ENCODE results near the gene EPHA4.

Gene EPHA4

DNA sequence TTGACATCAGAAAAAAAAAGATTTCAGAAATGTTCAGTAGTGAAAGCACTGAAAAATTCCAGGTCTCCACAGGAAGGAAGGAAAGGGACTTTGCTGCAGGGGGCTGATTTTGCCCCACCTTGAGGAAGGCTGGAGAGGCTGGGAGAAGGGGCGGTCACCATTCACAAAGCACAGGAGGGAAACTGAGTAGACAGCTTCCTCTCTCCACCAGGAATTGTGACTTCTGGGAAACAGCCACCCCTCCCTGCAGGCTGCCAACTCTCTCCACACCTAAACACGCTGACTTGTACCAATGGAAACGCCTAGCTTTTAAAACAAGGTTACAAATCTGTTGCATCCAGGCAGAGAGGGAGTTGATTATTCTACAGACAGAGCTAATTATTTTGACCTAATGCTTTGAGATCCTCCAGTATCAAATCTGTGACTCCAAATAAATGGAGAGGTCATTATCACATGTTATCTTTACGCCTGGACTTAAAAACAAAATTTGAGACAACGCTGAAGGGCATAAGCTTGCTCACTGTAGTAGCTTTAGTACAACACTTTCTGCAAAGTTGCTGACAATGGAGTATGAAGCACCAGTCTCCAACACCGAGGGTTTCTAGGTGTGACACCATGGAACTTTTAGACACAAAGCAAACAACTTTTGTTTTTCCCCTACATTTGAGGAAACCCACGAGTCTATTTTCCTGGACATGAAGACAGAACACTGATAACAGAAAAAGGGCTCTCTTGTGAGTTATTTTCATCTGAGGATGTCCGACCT lies 42.7 kb downstream of the EPHA4 start:
- DNase-seq (ENCODE audit: low spot score) (no peak), ATAC-seq (ENCODE audit: low read depth) (no peak)
- Histone ChIP-seq H3K27ac (ENCODE audit: poor library complexity, severe bottlenecking) (no peak overlapping the region), H3K4me3 (ENCODE audit: severe bottlenecking) (no peak overlapping the region), H3K4me1 (ENCODE audit: insufficient read depth, poor library complexity, severe bottlenecking) (peaks cover 12% of the 10 kb centered on the region), H3K9me3 (ENCODE audit: severe bottlenecking) (no peaks in the 10 kb centered on the region), H3K36me3 (ENCODE audit: low read depth) (no peaks in the 10 kb centered on the region), H3K27me3 (ENCODE audit: insufficient read depth, poor library complexity, severe bottlenecking) (no peaks in the 10 kb centered on the region)
- TF ChIP-seq, protein P1, sequence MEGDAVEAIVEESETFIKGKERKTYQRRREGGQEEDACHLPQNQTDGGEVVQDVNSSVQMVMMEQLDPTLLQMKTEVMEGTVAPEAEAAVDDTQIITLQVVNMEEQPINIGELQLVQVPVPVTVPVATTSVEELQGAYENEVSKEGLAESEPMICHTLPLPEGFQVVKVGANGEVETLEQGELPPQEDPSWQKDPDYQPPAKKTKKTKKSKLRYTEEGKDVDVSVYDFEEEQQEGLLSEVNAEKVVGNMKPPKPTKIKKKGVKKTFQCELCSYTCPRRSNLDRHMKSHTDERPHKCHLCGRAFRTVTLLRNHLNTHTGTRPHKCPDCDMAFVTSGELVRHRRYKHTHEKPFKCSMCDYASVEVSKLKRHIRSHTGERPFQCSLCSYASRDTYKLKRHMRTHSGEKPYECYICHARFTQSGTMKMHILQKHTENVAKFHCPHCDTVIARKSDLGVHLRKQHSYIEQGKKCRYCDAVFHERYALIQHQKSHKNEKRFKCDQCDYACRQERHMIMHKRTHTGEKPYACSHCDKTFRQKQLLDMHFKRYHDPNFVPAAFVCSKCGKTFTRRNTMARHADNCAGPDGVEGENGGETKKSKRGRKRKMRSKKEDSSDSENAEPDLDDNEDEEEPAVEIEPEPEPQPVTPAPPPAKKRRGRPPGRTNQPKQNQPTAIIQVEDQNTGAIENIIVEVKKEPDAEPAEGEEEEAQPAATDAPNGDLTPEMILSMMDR (IDR thresholded peaks at IDR 0.05; ENCODE audit: poor library complexity, severe bottlenecking): no peak

DNA sequence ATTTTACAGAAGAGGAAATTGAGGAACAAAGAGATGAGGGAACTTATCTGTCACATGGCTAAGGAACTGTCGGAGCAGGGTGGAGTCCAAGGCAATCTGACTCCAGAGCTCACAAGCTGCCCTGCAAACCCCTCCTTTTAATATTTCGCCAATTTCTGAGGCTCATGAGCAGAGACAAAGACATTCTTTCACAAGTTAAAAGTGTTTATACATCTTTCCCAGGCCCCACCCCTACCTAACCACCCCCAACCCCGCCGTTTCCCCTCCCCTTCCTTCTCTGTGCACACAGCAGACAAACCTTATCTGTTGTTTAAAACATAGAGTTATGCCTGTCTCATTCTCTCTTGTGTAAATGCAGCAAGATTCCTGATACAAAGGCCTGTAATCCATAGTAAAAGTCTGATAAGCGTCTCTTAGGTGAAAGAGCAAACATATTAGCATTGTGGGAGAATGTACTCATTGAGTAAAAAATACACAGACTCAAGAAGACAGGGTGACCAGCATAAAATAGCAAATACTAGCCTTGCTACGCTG lies 44.3 kb downstream of the EPHA4 start:
- H3K4me1 ChIP-seq (ENCODE audit: insufficient read depth, poor library complexity, severe bottlenecking): peaks cover 7% of the 10 kb centered on the region
- no peaks in the 10 kb centered on the region for H3K36me3 ChIP-seq (ENCODE audit: low read depth)
- TF ChIP-seq, protein P1 (IDR thresholded peaks at IDR 0.05; ENCODE audit: poor library complexity, severe bottlenecking): no peak
- H3K4me3 ChIP-seq (ENCODE audit: severe bottlenecking): no peak overlapping the region
- ATAC-seq (ENCODE audit: low read depth) (no peak), DNase-seq (ENCODE audit: low spot score) (no peak)
- H3K9me3 ChIP-seq (ENCODE audit: severe bottlenecking): no peaks in the 10 kb centered on the region
- no peaks in the 10 kb centered on the region for H3K27me3 ChIP-seq (ENCODE audit: insufficient read depth, poor library complexity, severe bottlenecking)
- no peak overlapping the region for H3K27ac ChIP-seq (ENCODE audit: poor library complexity, severe bottlenecking)

DNA sequence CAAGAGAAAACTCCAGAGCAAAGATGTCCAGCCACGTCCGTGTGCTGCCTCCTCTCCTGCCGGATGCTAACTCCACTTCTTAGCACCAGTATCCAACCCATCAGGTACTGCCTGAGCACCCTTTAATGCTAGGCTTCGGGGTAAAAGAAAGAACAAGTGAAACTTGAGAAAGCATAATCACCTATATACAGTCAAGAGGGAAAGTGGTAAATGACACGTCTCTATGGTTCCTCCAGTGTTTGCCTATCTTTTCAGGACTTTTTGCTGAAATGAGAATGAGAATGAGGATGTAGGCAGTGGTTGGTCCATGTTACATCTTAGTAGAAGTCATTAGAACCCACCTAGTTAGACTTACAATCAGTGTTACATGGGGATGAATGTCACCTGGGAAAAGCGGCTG lies 47.9 kb downstream of the EPHA4 start:
- no peak overlapping the region for H3K27ac ChIP-seq (ENCODE audit: poor library complexity, severe bottlenecking)
- H3K9me3 ChIP-seq (ENCODE audit: severe bottlenecking): no peaks in the 10 kb centered on the region

DNA sequence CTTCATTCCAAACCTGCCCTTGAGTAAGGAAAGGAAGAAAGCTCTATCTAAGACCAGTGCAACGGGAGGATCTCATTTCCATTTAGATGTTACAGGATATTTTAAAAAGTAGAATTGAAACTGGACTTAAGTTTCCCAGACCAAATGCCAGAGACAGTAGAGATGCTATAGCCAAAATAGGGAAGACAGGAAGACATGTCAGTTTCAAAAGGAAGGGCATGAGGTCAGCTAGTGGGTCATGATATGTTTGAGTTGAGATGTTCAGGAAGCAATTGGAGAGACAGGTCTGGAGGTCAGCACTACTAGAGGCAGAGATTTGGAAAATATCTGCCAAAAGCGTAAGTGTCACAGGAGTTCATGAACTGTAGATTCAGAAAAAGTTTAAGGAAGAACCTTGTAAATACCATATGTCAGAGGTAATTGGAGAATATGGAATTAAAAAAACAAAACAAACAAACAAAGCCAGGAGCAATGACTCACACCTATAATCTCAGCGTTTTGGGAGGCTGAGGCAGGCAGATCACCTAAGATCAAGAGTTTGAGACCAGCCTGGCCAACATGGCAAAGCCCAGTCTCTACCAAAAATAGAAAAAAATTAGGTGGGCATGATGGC lies 50.8 kb downstream of the EPHA4 start:
- Histone ChIP-seq H3K27me3 (ENCODE audit: insufficient read depth, poor library complexity, severe bottlenecking) (no peaks in the 10 kb centered on the region), H3K9me3 (ENCODE audit: severe bottlenecking) (no peaks in the 10 kb centered on the region), H3K4me3 (ENCODE audit: severe bottlenecking) (no peak overlapping the region), H3K27ac (ENCODE audit: poor library complexity, severe bottlenecking) (no peak overlapping the region), H3K4me1 (ENCODE audit: insufficient read depth, poor library complexity, severe bottlenecking) (no peaks in the 10 kb centered on the region), H3K36me3 (ENCODE audit: low read depth) (no peaks in the 10 kb centered on the region)
- DNase-seq (ENCODE audit: low spot score) (no peak), ATAC-seq (ENCODE audit: low read depth) (no peak)
- TF ChIP-seq, protein P1 (IDR thresholded peaks at IDR 0.05; ENCODE audit: poor library complexity, severe bottlenecking): no peak

More for the DNA sequence above, 47.9 kb downstream of the EPHA4 start:
- Histone ChIP-seq H3K27me3 (ENCODE audit: insufficient read depth, poor library complexity, severe bottlenecking) (no peaks in the 10 kb centered on the region), H3K4me1 (ENCODE audit: insufficient read depth, poor library complexity, severe bottlenecking) (no peaks in the 10 kb centered on the region), H3K36me3 (ENCODE audit: low read depth) (no peaks in the 10 kb centered on the region), H3K4me3 (ENCODE audit: severe bottlenecking) (no peak overlapping the region)
- TF ChIP-seq, protein P1 (IDR thresholded peaks at IDR 0.05; ENCODE audit: poor library complexity, severe bottlenecking): no peak
- DNase-seq (ENCODE audit: low spot score) (no peak), ATAC-seq (ENCODE audit: low read depth) (no peak)

Data from RWPE2 (cell line).